HK-2 (cell line): ENCODE measurements around the gene GABARAP.
A peak's percentile ranks its signal among the peaks of the same experiment; 100 is the strongest.
"Not testable (repeated sequence)": the region's sequence is repeated elsewhere in the genome, so short reads cannot be mapped to it uniquely, and the experiment has no call there.

Experiments used
- DNase-seq: peaks from one replicate; pipeline ENCODE4 v3.0.0-alpha.2; 2018; ENCODE audit not compliant: unreplicated experiment

Gene GABARAP

DNA sequence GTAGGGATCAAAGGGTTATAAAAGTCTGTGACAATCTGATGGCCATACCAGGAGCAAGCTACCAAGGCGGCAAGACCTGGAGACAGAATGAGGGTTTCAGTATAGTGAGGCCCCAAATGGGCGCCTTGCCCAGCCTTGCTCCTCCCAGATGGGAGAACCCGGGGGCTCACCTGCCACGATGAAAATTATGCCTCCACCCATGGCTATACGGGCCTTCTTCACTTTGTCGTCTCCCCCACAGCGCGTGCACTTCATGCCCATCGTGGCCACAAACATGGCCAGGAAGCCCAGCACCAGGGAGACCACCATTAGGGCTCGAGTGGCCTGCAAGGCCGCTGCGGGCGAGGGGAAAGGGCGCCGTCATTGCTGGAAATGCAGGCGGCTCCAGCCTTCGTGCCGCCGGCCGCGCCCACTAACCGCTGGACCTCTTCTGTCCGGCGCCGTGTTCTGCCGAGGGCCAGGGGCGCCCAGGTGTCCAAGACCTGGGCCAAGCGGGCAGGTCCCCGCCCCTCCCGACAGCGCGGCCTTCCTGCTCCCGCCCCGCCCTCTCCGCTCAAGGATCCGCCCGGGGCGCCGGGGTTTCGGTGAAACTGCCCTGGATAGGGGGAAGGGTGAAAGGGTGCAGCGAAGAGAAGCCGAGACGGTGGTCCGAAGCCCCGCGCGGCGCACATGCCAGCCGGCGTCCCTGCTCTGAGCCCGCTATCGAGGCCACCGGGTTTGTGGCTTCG is 18.6 kb upstream of the GABARAP start:
- no peak for DNase-seq

DNA sequence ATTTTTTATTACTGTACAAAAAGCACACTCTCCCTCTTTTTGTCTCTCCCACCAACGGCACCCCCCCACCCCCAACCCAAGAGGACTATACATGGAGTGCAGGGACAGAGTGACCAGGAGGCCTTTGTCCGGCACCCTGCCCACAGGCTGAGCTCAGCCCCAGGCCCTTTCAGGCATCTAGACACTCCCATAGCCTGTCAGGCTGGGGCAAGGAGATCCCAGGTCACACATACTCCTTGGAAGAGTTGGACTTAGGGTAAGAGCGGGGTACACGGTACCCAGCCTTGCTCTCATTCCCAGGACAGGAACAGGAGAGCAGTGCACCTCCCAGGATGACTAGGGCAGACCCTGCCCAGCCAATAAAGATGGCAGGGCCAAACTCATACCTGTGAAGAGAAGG is 17.9 kb upstream of the GABARAP start:
- no peak for DNase-seq

DNA sequence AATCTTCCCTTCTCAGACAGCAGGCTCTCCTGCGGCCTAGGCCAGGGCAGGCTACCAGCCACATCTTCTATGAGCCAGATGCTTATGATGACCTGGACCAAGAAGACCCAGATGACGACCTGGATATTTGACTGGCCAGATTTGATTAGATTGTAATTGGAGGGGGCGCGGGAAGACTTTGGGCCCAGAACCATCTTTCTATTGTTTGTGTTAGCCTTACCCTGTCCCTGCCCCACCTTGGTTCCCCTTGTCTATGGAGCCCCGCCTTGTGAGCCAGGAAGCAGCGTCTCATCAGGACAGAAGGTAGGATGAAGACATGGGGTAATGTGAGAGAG is 17.3 kb upstream of the GABARAP start:
- no peak for DNase-seq

DNA sequence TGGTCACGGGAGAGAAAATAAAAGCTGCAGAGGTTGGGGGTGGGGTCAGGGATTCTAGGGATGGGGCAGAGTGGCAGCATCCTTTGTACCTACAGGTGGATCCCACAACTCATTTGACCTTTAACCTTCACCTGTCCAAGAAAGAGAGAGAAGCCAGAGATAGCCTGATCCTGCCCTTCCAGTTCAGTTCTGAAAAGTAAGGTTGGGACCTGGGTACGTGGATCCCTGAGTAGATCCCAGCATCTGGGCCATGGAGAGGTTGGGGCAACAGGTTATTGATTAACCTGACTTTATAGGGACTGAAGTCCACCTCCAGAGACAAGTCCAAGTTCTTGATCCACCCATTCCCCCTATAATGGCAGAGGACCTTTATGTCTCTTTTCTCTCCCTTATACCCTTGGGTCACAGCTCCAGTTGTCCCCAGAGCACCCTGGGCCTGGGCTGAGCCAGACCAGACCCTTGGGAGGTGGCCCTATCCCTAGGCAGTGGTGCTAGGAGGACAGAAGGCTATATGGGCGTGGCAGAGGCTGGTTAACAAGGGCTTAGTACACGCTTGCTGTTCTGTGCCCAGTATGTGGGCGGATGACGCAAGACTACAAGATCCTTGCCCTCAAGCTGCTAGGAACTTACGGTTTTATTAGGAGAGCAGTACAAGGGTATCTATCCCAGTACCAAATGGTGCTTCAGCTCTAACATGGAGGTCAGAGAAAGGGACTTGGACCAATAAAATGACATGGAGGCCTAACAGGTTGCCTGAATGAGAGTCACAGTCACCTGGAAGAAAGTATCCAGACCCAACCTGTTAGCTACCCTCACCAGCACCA is 16.7 kb upstream of the GABARAP start:
- no peak for DNase-seq

DNA sequence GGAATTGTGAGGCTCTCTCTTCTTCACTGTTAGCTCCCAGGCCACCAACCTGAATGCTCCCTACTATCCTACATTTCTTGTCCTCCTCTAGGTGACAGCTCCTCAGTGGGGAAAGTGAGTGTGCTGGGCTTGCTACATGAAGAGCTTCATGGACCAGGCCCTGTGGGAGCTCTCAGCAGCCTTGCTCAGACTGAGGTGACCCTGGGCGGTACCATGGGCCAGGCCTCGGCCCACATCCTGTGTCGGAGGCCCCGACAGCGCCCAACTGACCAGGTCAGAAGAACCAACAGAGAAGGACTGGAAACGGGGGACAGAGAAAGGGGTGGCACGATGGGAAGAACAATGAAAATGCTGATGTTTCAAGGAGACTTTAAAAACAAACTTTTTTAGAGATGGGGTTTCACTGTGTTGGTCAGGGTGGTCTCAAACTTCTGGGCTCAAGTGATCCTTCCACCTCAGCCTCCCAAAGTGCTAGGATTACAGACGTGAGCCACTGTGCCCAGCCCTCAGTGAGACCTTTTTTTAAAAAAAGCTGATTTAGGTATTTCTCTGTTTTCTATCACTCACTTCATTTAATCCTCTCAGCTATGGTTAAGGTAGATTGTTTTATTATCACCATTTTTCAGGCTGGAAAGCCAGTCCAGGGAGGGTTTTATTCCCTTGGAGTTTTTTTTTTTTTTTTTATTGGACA is 14.7 kb upstream of the GABARAP start:
- no peak for DNase-seq

DNA sequence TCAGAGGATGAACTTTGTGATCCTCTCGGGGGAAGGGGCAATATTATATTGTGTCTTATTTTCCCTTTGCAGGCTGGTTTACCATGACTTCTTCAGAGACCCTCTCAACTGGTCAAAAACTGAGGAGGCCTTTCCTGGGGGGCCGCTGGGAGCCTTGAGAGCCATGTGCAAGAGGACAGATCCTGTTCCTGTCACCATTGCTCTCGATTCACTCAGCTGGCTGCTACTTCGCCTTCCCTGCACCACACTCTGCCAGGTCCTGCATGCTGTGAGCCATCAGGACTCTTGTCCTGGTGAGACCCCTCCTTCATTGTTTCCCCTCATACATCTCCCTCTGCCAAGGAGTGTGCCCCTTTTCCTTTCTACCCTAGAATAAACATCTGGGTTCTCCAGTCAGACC is 12.3 kb upstream of the GABARAP start:
- DNase-seq: no peak

DNA sequence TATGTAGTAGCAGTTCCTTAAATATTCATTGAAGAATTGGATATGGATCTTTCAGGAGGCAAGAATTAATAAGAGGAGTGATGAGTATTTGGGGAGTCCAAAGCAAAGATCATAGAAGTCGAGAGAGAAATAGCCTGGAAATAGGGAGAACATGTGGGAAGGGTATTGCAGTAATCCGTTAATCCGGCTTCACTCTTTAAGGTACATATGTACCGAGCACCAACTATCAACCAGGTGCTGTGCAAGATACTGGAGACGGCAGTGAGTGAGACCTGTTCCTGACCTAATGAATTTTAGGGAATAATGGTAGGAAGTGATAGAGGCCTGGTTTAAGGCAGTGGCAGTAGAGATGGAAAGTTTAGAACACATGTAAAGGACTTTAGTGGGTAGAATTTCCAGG is 10.8 kb upstream of the GABARAP start:
- DNase-seq: no peak

DNA sequence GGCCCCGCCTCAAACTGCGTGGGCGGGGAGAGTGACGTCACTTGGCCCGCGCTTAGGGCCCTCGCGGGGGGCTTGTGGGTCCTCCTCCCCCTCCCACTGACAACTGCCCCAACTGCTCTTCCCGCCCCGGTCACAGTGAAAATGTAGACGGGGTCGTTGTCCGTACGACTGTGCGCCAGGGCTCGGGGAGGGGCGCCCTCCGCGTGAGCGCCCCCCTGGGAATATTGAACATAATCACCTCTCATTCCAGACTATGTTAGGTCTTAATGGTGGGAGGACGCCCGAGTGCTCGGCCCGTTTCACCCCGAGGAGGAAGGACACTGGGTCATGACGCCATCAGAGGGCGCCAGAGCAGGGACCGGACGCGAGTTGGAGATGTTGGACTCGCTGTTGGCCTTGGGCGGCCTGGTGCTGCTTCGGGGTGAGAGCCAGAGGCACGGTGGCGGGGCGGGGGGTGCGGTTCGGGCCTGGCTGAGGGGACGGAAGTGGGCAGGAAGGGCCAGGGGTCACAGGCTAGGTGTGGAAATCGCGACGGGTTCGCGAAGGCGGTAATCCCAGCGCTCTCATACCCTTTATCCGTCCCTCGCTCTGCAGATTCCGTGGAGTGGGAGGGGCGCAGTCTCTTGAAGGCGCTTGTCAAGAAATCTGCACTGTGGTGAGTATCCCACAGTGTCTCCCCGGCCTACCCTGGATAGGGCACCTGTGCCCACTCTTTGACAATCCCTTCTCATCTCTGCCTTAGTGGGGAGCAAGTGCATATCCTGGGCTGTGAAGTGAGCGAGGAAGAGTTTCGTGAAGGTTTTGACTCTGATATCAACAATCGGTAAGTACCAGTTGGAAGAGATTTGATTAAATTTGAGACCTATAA is 10.2 kb upstream of the GABARAP start, which contains the start of gene ELP5:
ELP5 (plus strand) TSS at position 40 of the 868 bp plus-strand sequence; CDS start at position 376, 336 bp downstream.
- DNase-seq: peak; percentile 93

DNA sequence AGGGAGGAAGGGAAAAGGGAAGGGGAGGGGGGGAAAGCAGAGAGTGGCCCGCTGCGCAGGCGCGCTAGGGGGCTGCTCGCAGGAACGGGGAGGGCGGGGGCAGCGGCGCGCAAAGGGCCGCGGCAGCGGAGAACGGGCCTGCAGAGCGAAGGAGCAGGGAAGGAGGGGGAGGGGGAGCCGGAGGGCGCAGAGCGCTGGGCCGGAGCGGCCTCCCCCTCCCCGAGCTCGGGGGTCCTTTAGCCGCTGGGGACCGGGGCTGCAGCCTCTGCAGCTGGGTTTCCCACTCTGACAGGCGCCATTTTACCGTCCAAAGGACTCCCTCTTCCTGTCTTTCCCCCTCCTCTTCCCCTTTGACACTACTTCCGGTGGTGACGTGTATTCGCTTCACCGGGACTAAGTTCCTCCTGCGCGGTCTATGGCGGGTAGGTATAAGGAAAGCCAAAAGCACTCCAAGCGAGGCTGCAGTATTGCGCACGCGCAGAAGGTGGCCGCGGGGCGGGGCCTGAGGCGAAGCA is 9.5 kb upstream of the GABARAP start, which contains the start of gene CTDNEP1:
CTDNEP1 (minus strand) TSS at position 74 of the 515 bp plus-strand sequence. CDS start 438 bp downstream, outside the sequence.
- DNase-seq: peak; percentile 99

DNA sequence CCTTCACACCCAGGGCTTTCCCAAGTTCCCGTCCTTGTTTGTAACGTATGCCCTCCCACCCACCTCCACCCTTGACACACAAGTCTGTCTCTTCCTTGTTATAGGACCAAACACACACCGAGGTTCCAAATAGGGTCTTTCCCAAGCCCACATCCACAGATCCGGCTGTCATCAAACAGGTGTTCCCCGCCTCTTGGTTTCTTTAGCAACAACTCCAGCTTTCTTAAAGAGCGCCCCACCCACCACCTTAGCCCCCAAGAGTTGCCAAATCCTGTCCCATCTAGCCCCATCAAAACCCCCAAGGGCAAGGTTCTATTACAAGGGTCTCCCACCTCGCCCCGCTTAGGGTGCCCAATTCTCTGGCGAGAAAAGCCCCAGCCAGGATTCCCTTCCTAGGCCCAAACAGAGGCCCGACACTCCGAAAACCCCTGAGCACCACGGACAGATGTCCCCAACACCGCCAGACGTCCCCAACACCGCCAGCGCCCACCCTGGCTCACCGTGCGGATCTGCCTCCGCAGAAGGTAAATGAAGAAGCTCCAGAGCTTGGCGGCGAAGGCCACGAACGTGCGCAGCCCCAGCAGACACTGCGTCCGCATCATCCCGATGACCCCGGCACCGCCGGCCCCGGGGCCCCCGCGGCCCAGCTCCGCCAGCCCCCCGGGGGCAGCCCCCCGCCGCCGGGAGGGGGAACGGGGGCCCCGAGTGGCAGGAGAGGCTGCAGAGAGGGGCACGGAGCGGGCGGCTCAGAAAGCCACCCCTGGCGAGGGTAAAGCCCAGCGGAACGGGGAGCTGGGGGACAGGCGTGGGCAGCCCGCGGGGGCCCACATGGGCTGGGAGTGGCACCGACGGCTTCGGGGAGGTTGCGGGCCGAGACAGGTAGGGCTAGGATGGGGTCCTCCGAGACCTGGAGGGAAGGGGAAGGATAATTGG is 8.7 kb upstream of the GABARAP start:
- DNase-seq: no peak

DNA sequence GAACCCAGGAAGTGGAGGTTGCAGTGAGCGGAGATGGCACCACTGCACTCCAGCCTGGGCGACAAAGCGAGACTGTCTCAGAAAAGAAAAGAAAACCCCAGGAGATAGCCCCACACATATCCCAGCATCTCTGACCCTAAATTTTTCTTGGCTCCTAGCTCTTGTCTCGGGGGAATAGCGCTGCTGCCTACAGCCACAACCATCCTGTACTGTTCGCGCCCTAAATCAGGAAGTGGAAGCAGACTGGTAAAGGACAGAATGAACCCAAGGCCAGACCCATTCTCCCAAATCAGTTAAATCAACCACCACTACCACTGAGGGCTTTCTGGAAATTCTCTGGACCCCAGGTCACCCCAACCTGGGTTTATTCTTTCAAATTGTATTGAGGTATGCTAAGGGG is 7.6 kb upstream of the GABARAP start:
- no peak for DNase-seq

DNA sequence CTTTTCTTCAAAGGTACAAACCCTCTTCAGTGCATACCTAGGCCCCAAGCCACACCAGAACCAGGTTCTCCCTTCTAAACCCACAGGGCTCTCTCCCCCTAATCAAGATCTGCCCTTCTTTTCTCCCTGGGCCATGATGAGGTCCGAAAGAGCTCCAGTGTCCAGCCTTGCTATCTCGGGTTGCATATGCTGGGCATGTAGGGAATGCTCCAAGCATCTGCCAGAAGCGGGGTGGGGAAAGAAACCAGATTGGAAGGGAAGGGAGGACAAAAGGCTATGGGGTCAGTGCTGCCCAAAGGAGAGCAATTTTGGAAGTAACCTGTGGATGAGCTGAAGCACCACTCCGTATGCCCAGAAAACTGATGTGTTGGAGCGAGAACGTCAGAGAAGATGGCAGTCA is 7.0 kb upstream of the GABARAP start:
- DNase-seq: no peak

DNA sequence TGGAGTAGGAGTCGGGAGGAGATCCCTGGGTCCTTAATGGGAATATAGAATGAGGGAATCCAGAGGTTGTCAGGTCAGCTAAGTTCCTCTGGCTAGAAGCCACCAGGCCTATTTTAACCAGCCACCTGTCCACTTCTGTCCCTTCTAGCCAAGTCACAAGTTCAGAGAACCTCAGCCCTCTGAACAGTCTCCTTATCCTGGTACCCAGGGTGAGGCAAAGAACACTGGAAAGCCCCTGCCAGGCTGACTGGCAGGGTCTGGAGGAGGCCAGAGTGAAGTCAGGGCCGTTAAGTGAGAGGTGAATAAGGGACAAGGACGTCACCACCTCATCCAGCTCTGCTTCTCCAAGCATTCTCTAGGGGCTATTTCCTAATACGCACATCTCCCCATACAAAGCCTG is 6.5 kb upstream of the GABARAP start:
- no peak for DNase-seq

DNA sequence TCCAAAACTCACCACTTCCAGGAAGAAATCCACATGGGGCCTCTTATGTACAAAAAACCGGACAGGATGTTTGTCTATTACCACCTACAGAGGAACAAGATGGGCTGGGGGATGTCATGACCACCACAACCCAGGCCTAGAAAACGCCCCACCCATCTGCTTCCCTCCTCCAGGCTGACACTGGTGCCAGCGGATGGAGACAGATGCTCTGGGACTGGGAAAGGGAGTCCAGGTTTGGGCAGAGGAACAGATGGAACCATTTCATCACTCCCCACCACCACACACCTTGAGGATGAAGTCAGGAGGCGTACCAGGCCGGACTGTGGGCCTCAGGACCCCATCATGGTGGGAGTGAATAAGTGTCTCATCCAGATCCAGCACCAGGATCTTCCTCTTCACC is 4.5 kb upstream of the GABARAP start:
- no peak for DNase-seq

DNA sequence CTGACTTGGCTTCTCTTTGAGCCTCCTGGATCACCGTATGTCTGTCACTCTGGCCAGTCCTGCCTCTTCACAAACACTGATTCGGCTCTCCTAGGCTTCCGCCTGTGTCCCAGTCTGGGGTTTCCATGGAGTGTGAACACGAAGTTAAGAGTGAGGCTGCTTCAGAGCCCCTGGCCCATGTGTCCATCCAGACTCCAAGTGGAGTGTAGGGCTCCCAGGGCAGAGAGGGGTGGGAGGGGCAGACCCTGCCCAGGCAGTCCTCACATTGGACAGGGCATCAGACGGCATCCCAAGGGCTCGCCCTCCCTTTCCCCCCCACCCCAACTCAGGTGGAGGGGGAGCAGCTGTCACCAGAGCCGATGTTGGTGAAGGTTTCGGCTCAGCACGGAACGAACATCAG is 1.6 kb upstream of the GABARAP start:
- not testable (repeated sequence) for DNase-seq

DNA sequence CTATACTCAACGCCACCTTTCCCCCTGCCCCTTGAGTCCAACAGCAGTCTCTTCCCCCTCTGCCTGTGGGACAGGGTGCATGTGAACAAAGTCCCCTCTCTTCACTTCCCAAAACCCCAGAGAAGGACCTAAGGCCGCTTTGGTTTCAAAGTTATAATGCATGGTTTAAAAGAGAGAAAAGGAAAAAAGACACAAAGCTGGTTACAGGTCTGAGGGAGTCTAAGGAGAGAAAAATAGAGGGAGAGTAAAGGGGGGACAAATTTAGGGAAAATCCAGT is 1.1 kb upstream of the GABARAP start:
- DNase-seq: no peak

DNA sequence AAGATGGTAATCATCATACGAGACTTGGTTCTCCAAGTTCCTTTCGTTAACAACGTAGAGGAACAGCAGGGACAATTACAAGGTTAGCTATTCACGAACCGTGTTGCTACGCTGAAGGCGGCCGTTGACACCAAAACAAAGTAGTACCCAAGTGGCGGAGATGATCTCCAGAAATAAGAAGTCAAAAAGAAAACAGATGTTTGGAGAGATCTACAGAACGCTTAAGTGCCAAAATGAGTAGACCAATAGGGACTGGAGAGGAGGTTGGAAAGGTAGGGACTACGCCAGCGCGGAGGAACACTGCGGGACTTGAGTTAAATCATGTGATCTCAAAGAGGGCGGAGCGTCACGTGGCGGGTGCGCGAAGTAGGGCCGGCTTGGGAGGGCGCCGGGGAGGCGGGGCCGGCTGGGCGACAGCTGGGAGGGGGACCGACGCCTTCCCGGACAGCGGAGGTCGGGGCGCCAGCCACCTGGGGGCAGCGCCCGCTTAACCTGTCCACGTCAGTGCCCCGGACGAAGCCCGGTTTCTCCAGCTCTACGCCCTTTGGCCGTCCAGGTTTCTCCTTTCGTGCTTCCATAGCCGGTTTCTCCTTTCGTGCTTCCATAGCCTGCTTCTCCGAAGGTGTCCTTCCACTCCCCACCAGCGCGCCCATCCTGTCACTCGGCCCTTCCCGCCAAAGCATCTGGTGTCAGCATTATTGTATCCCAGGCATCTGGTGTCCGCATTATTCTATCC is 636 bp upstream of the GABARAP start:
- peak; percentile 91 for DNase-seq

DNA sequence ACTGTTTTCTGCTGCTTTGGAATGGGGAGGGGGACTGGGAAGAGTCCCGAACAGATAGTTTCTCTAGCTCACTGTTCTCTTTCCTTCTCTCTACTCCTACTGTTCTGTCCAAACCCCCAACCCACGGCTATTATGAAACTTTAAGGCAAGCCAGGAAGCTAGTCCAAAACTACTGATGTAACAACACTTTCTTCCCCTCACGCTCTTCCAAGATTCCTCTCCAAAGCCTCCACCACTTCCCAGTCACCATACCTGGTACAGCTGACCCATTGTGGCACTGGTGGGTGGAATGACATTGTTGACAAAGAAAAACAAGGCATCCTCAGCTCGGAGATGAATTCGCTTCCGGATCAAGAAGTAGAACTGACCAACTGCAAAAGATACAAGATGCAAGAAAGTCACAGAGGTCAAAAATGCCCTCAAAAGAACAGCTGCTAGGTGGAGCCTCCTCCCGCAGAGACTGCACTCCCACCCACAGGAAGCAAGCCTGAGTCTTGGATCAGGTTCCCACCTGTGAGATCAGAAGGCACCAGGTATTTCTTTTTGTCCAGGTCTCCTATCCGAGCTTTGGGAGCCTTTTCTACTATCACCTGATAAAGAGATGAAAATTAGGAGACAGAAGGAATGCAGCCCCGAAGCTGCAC is 1.0 kb downstream of the GABARAP start:
- DNase-seq: no peak

DNA sequence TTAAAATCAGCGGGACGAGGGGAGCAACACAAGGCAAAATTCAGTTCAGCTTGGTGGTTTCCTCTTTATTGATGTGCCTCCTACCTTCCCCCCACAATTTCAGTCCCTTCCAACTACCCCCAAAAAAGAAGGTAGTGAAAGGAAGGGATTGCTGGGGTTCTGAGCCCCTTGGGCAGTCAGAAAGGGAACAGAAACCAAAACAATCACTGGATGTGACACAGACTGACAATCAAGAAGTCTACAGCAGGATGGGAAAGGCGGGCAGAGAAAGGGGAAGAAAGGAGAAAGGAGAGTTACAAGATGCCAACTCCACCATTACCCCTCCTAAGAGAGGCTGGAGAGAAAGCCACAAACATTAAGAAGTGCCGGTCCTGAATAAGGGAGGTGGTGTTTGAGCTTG is 1.9 kb downstream of the GABARAP start:
- no peak for DNase-seq
